ENCODE data around the gene GRIP2.

Gene GRIP2

DNA sequence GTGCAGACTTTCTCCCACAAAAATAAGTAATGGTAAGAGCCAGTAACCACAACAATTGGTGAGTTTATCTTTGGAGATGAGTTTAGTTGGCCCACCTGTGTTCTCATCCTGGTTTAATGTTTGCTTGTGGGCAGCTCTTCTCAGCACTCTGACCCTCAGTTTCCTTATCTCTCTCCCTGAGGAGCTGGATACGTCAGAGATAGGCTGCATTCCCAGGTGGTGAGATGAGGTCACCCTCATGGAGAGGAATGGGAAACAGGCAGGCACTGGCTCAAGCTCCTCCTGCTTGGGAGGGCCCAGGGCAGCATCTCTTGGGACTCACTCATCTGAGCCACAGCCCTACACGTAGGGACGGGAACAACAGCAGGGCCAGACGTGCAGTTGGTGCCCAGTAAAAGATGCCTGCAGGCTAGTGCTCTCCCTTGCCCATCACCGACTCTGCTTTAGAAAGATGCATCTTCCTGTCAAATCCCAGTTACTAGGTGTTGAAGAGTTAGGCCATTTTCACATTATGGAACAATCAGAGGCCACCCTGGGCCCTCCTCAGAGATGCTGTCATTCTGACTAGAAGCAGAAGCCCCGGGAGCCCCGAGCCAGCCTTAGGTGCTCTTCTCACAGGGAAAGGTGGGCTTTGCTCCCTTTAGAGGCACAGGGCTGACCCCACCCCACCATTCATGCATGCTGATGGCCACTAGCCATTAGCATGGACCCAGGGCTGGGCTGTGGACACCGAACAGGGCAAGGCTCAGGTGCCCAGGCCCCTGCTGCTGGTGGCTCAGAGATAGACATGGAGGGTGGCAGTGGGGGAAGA, 59.7 kb downstream of the GRIP2 start:
- Histone ChIP-seq H3K9ac (ENCODE audit: low read length) (no peak overlapping the region), H3K4me3 (ENCODE audit: insufficient read depth, low read length, poor library complexity, severe bottlenecking) (no peak overlapping the region), H3K4me2 (ENCODE audit: low read depth, low read length, poor library complexity, severe bottlenecking) (no peak overlapping the region), H3K27ac (ENCODE audit: low read depth, low read length) (no peak overlapping the region), H3K79me2 (ENCODE audit: insufficient read depth, low read length) (no peaks in the 10 kb centered on the region), H3K27me3 (ENCODE audit: low read length) (no peaks in the 10 kb centered on the region), H3F3A (ENCODE audit: insufficient read depth) (no peaks in the 10 kb centered on the region), H3K9me3 (ENCODE audit: insufficient read depth, low read length) (no peaks in the 10 kb centered on the region), H3K36me3 (ENCODE audit: low read length) (no peaks in the 10 kb centered on the region), H3K9me2 (replicated peaks; ENCODE audit: insufficient read depth, low read length) (no peaks in the 10 kb centered on the region), H2AFZ (ENCODE audit: low read depth, low read length, severe bottlenecking) (no peak overlapping the region), H4K20me1 (ENCODE audit: low read depth, low read length) (no peaks in the 10 kb centered on the region)
- TF ChIP-seq, protein P1, sequence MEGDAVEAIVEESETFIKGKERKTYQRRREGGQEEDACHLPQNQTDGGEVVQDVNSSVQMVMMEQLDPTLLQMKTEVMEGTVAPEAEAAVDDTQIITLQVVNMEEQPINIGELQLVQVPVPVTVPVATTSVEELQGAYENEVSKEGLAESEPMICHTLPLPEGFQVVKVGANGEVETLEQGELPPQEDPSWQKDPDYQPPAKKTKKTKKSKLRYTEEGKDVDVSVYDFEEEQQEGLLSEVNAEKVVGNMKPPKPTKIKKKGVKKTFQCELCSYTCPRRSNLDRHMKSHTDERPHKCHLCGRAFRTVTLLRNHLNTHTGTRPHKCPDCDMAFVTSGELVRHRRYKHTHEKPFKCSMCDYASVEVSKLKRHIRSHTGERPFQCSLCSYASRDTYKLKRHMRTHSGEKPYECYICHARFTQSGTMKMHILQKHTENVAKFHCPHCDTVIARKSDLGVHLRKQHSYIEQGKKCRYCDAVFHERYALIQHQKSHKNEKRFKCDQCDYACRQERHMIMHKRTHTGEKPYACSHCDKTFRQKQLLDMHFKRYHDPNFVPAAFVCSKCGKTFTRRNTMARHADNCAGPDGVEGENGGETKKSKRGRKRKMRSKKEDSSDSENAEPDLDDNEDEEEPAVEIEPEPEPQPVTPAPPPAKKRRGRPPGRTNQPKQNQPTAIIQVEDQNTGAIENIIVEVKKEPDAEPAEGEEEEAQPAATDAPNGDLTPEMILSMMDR (IDR thresholded peaks at IDR 0.05; ENCODE audit: insufficient read depth, low read length, poor library complexity, severe bottlenecking) = no peak
- TF ChIP-seq EZH2phosphoT487 (conservative IDR thresholded peaks at IDR 0.05; ENCODE audit: low read length) = no peak

DNA sequence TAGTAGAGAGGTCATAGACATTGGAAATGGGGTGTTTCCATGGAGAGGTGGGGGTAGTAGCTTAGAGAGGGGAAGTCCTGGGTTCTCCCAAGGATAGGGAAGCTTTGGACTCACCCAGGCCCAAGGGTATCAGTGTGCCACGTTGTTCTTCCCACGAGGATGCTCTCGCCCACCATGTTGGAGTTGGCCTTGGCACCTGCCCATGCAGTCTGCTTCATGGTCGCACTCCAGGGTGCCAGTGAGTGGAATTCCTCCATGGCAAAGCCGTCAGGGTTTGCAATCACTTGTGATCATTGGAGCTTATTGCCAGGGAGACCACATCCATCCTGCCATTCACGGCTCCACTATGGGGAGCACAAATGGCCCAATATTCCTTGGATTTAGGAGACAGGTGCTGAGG, 60.6 kb downstream of the GRIP2 start:
- no peaks in the 10 kb centered on the region for H3K79me2 ChIP-seq (ENCODE audit: insufficient read depth, low read length)
- H3K27me3 ChIP-seq (ENCODE audit: low read length) = no peaks in the 10 kb centered on the region
- H3K27ac ChIP-seq (ENCODE audit: low read depth, low read length) = no peak overlapping the region
- no peak overlapping the region for H3K4me3 ChIP-seq (ENCODE audit: insufficient read depth, low read length, poor library complexity, severe bottlenecking)
- no peak overlapping the region for H2AFZ ChIP-seq (ENCODE audit: low read depth, low read length, severe bottlenecking)
- TF ChIP-seq EZH2phosphoT487 (conservative IDR thresholded peaks at IDR 0.05; ENCODE audit: low read length) = no peak
- TF ChIP-seq, protein P1 (IDR thresholded peaks at IDR 0.05; ENCODE audit: insufficient read depth, low read length, poor library complexity, severe bottlenecking) = no peak
- no peak overlapping the region for H3K4me2 ChIP-seq (ENCODE audit: low read depth, low read length, poor library complexity, severe bottlenecking)
- no peak overlapping the region for H3K9ac ChIP-seq (ENCODE audit: low read length)
- H4K20me1 ChIP-seq (ENCODE audit: low read depth, low read length) = no peaks in the 10 kb centered on the region
- H3K9me2 ChIP-seq (replicated peaks; ENCODE audit: insufficient read depth, low read length) = no peaks in the 10 kb centered on the region
- H3K36me3 ChIP-seq (ENCODE audit: low read length) = no peaks in the 10 kb centered on the region
- no peaks in the 10 kb centered on the region for H3F3A ChIP-seq (ENCODE audit: insufficient read depth)
- no peaks in the 10 kb centered on the region for H3K9me3 ChIP-seq (ENCODE audit: insufficient read depth, low read length)

DNA sequence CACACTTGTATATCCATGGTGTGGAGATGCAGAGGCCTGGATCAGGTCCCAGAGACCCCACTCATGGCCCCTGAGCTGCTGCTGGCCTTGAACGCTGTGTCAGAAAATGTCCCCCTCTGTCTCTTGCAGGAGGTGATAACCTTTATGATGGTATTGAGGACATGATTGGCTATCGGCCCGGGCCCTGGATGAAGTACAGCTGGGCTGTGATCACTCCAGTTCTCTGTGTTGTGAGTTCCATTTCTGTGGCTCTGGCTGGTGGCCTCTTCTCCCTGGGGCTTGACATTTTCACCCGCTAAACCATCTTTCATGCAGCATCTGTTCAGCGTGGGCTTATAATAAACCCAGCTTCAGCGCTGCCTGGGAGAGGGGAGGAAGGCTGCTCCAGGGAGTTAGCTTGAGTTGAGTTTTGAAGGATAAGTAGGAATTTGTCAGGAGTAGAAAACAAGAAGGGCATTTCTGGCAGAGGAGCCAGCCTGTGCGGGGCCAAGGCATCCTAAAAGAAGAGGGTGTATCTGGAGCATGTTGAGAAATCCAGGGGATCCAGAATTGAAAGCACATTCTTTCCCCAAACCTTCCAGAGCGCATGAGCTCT, 61.1 kb downstream of the GRIP2 start:
- no peak for TF ChIP-seq EZH2phosphoT487 (conservative IDR thresholded peaks at IDR 0.05; ENCODE audit: low read length)
- TF ChIP-seq, protein P1 (IDR thresholded peaks at IDR 0.05; ENCODE audit: insufficient read depth, low read length, poor library complexity, severe bottlenecking) = no peak
- no peaks in the 10 kb centered on the region for H3F3A ChIP-seq (ENCODE audit: insufficient read depth)
- no peaks in the 10 kb centered on the region for H3K9me3 ChIP-seq (ENCODE audit: insufficient read depth, low read length)
- no peaks in the 10 kb centered on the region for H3K9me2 ChIP-seq (replicated peaks; ENCODE audit: insufficient read depth, low read length)
- no peaks in the 10 kb centered on the region for H3K79me2 ChIP-seq (ENCODE audit: insufficient read depth, low read length)
- no peak overlapping the region for H2AFZ ChIP-seq (ENCODE audit: low read depth, low read length, severe bottlenecking)
- no peaks in the 10 kb centered on the region for H3K27me3 ChIP-seq (ENCODE audit: low read length)
- no peaks in the 10 kb centered on the region for H3K36me3 ChIP-seq (ENCODE audit: low read length)
- no peak overlapping the region for H3K4me3 ChIP-seq (ENCODE audit: insufficient read depth, low read length, poor library complexity, severe bottlenecking)
- H3K9ac ChIP-seq (ENCODE audit: low read length) = no peak overlapping the region
- H3K27ac ChIP-seq (ENCODE audit: low read depth, low read length) = no peak overlapping the region
- H4K20me1 ChIP-seq (ENCODE audit: low read depth, low read length) = no peaks in the 10 kb centered on the region
- H3K4me2 ChIP-seq (ENCODE audit: low read depth, low read length, poor library complexity, severe bottlenecking) = no peak overlapping the region

Measured in SU-DHL-6 (cell line).